GM23338 (cell line): Measurements from ENCODE around the gene LRWD1. TPM values are rescaled to one million over a fixed set of nuclear protein-coding genes. Genes with fewer than 3 reads are reported as not detected.

Experiments used
- ATAC-seq: fragments of 200-7000 bp; cut with Tn5 transposase; 3 replicates; pipeline ENCODE4 v1.9.1; 2020
- DNase-seq: peaks from one replicate; pipeline ENCODE4 v3.0.0-alpha.2; 2015; ENCODE audit warnings: low spot score
- H2AFZ ChIP-seq: fragments of 200-600 bp; sonication (generic); 2 replicates; pipeline ENCODE4 v1.8.0; 2016; ENCODE audit warnings: antibody characterized with exemption, mild to moderate bottlenecking, moderate library complexity
- H3F3A ChIP-seq: fragments of 200-600 bp; sonication (generic); replicated peaks from 2 replicates; pipeline ENCODE4 v1.8.0; 2017; ENCODE audit warnings: antibody characterized with exemption, mixed run types, low read depth
- H3K27ac ChIP-seq: fragments of 200-600 bp; sonication (generic); 2 replicates; pipeline ENCODE4 v1.6.1; 2016; ENCODE audit warnings: low read depth
- H3K27me3 ChIP-seq: fragments of 200-600 bp; sonication (generic); 2 replicates; pipeline ENCODE4 v1.8.0; 2016; ENCODE audit warnings: mild to moderate bottlenecking, mixed run types, moderate library complexity; ENCODE audit not compliant: insufficient read depth
- H3K36me3 ChIP-seq: fragments of 200-600 bp; sonication (generic); 2 replicates; pipeline ENCODE4 v1.8.0; 2016; ENCODE audit warnings: mild to moderate bottlenecking; ENCODE audit not compliant: insufficient read depth
- H3K4me1 ChIP-seq: fragments of 200-600 bp; sonication (generic); 2 replicates; pipeline ENCODE4 v1.8.0; 2016; ENCODE audit warnings: mild to moderate bottlenecking, moderate library complexity; ENCODE audit not compliant: insufficient read depth
- H3K4me2 ChIP-seq: fragments of 200-600 bp; sonication (generic); 2 replicates; pipeline ENCODE4 v1.7.1; 2017; ENCODE audit warnings: mixed run types
- H3K4me3 ChIP-seq: fragments of 200-600 bp; sonication (generic); 2 replicates; pipeline ENCODE4 v1.6.1; 2016; ENCODE audit warnings: mixed run types
- H3K79me2 ChIP-seq: fragments of 200-600 bp; sonication (generic); replicated peaks from 2 replicates; pipeline ENCODE4 v1.8.0; 2017; ENCODE audit warnings: mild to moderate bottlenecking; ENCODE audit not compliant: insufficient read depth
- H3K9me2 ChIP-seq: fragments of 200-600 bp; sonication (generic); 2 replicates; pipeline ENCODE4 v1.8.0; 2017; ENCODE audit not compliant: insufficient read depth
- H4K20me1 ChIP-seq: fragments of 200-600 bp; sonication (generic); replicated peaks from 2 replicates; pipeline ENCODE4 v1.8.0; 2017; ENCODE audit warnings: mild to moderate bottlenecking; ENCODE audit not compliant: insufficient read depth
- H3K27ac Mint-ChIP-seq: 2 replicates; pipeline ENCODE4 v1.8.0; 2020; ENCODE audit warnings: inconsistent platforms, mild to moderate bottlenecking, moderate library complexity, mixed read lengths
- H3K27me3 Mint-ChIP-seq: 3 replicates; pipeline ENCODE4 v1.8.0; 2022; ENCODE audit warnings: low read depth, mild to moderate bottlenecking, moderate library complexity, mixed read lengths, inconsistent platforms; ENCODE audit not compliant: insufficient read depth, poor library complexity
- H3K36me3 Mint-ChIP-seq: 3 replicates; pipeline ENCODE4 v1.8.0; 2021; ENCODE audit warnings: low read depth, mild to moderate bottlenecking, inconsistent platforms, moderate library complexity, mixed read lengths
- H3K4me1 Mint-ChIP-seq: 3 replicates; pipeline ENCODE4 v1.8.0; 2020; ENCODE audit warnings: mild to moderate bottlenecking, inconsistent platforms, mixed read lengths
- H3K4me3 Mint-ChIP-seq: 3 replicates; pipeline ENCODE4 v1.8.0; 2021; ENCODE audit warnings: moderate library complexity, mild to moderate bottlenecking, inconsistent platforms, mixed read lengths
- H3K9me3 Mint-ChIP-seq: 3 replicates; pipeline ENCODE4 v1.8.0; 2020; ENCODE audit warnings: moderate library complexity, mild to moderate bottlenecking, inconsistent platforms, mixed read lengths
- CREB1 ChIP-seq: fragments of 250-450 bp; sonication (Bioruptor Pico); IDR thresholded peaks from 2 replicates; pipeline ENCODE4 v1.5.0; 2020; ENCODE audit warnings: low read depth, mild to moderate bottlenecking, moderate library complexity
- CTCF ChIP-seq, 2 experiments: fragments of 200-600 bp in 1 of 2; sonication (generic) in 1 of 2; conservative IDR thresholded peaks; 2 replicates each; pipeline versions ENCODE4 v1.5.1 to v1.6.1; 2016 to 2017; ENCODE audit warnings: antibody characterized with exemption in 2 of 2, low read depth in 2 of 2, mild to moderate bottlenecking in 2 of 2, moderate library complexity in 1 of 2
- EZH2 ChIP-seq: fragments of 200-600 bp; sonication (generic); IDR thresholded peaks from one replicate; pipeline ENCODE4 v1.8.0; 2017; ENCODE audit warnings: antibody characterized with exemption, mild to moderate bottlenecking, low read depth; ENCODE audit not compliant: unreplicated experiment
- JUNB ChIP-seq: IDR thresholded peaks from one replicate; pipeline ENCODE4 v1.6.1; 2016; ENCODE audit warnings: antibody characterized with exemption; ENCODE audit not compliant: unreplicated experiment
- POLR2AphosphoS5 ChIP-seq: IDR thresholded peaks from 2 replicates; pipeline ENCODE4 v1.6.1; 2016; ENCODE audit warnings: antibody characterized with exemption, low read depth
- REST ChIP-seq: IDR thresholded peaks from one replicate; pipeline ENCODE4 v1.6.1; 2018; ENCODE audit warnings: antibody characterized with exemption; ENCODE audit not compliant: unreplicated experiment
- STAT1 ChIP-seq: IDR thresholded peaks from one replicate; pipeline ENCODE4 v1.6.1; 2016; ENCODE audit warnings: antibody characterized with exemption; ENCODE audit not compliant: unreplicated experiment
- ZNF114 ChIP-seq: fragments of 250-450 bp; sonication (Bioruptor Pico); IDR thresholded peaks from 2 replicates; pipeline ENCODE4 v1.5.0; 2020; ENCODE audit warnings: mild to moderate bottlenecking, moderate library complexity
- polyA plus RNA-seq: library from polyadenylated mRNA; unstranded; fragments of >200 nt; fragmentation: Nextera tagmentation; extraction: Ambion mirVana; gene quantifications from 2 replicates; pipeline ENCODE4 v1.2.1, GENCODE V29; 2016
- total RNA-seq: library from RNA; depleted of rRNA; stranded (reverse); fragments of >200 nt; shearing (Covaris generic); gene quantifications from 2 replicates; pipeline ENCODE4 v1.2.3, GENCODE V29; 2014
- TF ChIP-seq, protein P1 (sequence below): fragments of 250-450 bp; sonication (Bioruptor Pico); IDR thresholded peaks from 2 replicates; pipeline ENCODE4 v1.5.0; 2020; ENCODE audit warnings: mild to moderate bottlenecking, moderate library complexity
- TF ChIP-seq, protein P2 (sequence below): IDR thresholded peaks from 2 replicates; pipeline ENCODE4 v1.6.1; 2016; ENCODE audit warnings: antibody characterized with exemption

Gene LRWD1
- total and polyA plus RNA-seq, 2 experiments from 2014 or later: 24.0 to 55.2 TPM

DNA sequence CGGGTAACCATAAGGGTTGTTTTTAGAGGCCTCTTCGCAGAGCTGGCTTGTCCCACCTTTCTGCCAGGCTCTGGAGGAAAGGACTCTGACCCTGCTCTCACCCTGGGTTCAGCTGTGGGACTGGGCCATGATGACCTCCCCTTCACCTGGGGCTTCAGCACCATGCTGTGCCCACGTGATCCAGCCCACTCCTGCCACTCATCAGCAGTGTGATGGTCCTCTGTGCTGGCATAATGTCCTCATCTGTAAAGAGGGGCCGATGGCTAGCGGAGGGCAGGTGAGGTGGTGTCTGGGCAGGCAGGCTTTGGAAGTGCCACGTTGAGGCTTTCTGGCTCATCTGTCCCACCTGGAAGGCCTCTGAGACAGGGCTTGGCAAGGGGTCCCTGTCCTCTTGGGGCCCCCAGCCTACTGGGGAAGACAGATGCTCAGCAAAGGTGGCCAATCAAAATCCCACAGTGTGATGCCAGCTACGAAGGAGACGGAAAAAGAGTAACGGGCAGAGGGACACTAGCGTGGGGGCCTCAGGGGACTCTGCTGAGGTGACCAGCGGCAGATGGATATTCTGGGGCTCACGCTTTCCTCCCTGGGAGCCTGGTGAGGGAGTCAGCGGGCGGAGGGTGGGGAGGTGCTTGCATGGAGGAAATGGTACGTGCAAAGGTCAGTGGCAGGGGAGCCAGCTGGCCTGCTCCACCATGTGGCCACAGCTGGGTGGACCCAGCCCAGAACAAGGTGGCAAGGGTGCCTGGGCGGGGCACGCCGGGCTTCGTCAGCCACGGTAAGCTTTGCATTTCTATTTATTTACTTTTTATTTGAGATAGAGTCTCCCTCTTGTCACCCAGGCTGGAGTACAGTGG lies 5.4 kb downstream of the LRWD1 start:
- Histone ChIP-seq H3K4me3 (no peak overlapping the region), H3K27me3 (no peaks in the 10 kb centered on the region), H3K27ac (no peak overlapping the region), H3K79me2 (no peaks in the 10 kb centered on the region), H2AFZ (no peak overlapping the region), H4K20me1 (peaks cover 4% of the 10 kb centered on the region; the same call in 1 of the 2 replicates), H3K36me3 (no peaks in the 10 kb centered on the region), H3K9me2 (no peaks in the 10 kb centered on the region), H3K4me2 (no peak overlapping the region), H3K4me1 (0 out of 2 replicates have a peak, but pooled peaks cover 6% of the 10 kb centered on the region), H3F3A (peaks cover 6% of the 10 kb centered on the region; the same call in 1 of the 2 replicates)
- no peak for ATAC-seq
- DNase-seq: no peak
- H3K4me1 Mint-ChIP-seq: peaks cover 10% of the 10 kb centered on the region; the same call in 2 of the 3 replicates
- no peaks in the 10 kb centered on the region; the same call in 2 of the 3 replicates for H3K9me3 Mint-ChIP-seq
- TF ChIP-seq ZNF114 (CRISPR knock-in tag) (no peak), STAT1 (no peak), JUNB (no peak), REST (no peak), CTCF (conservative IDR thresholded peaks at IDR 0.05; ENCODE audit: low read depth in 2 of 2) (no peak), EZH2 (no peak), CREB1 (CRISPR knock-in tag) (no peak), POLR2AphosphoS5 (no peak)
- TF ChIP-seq, protein P1, sequence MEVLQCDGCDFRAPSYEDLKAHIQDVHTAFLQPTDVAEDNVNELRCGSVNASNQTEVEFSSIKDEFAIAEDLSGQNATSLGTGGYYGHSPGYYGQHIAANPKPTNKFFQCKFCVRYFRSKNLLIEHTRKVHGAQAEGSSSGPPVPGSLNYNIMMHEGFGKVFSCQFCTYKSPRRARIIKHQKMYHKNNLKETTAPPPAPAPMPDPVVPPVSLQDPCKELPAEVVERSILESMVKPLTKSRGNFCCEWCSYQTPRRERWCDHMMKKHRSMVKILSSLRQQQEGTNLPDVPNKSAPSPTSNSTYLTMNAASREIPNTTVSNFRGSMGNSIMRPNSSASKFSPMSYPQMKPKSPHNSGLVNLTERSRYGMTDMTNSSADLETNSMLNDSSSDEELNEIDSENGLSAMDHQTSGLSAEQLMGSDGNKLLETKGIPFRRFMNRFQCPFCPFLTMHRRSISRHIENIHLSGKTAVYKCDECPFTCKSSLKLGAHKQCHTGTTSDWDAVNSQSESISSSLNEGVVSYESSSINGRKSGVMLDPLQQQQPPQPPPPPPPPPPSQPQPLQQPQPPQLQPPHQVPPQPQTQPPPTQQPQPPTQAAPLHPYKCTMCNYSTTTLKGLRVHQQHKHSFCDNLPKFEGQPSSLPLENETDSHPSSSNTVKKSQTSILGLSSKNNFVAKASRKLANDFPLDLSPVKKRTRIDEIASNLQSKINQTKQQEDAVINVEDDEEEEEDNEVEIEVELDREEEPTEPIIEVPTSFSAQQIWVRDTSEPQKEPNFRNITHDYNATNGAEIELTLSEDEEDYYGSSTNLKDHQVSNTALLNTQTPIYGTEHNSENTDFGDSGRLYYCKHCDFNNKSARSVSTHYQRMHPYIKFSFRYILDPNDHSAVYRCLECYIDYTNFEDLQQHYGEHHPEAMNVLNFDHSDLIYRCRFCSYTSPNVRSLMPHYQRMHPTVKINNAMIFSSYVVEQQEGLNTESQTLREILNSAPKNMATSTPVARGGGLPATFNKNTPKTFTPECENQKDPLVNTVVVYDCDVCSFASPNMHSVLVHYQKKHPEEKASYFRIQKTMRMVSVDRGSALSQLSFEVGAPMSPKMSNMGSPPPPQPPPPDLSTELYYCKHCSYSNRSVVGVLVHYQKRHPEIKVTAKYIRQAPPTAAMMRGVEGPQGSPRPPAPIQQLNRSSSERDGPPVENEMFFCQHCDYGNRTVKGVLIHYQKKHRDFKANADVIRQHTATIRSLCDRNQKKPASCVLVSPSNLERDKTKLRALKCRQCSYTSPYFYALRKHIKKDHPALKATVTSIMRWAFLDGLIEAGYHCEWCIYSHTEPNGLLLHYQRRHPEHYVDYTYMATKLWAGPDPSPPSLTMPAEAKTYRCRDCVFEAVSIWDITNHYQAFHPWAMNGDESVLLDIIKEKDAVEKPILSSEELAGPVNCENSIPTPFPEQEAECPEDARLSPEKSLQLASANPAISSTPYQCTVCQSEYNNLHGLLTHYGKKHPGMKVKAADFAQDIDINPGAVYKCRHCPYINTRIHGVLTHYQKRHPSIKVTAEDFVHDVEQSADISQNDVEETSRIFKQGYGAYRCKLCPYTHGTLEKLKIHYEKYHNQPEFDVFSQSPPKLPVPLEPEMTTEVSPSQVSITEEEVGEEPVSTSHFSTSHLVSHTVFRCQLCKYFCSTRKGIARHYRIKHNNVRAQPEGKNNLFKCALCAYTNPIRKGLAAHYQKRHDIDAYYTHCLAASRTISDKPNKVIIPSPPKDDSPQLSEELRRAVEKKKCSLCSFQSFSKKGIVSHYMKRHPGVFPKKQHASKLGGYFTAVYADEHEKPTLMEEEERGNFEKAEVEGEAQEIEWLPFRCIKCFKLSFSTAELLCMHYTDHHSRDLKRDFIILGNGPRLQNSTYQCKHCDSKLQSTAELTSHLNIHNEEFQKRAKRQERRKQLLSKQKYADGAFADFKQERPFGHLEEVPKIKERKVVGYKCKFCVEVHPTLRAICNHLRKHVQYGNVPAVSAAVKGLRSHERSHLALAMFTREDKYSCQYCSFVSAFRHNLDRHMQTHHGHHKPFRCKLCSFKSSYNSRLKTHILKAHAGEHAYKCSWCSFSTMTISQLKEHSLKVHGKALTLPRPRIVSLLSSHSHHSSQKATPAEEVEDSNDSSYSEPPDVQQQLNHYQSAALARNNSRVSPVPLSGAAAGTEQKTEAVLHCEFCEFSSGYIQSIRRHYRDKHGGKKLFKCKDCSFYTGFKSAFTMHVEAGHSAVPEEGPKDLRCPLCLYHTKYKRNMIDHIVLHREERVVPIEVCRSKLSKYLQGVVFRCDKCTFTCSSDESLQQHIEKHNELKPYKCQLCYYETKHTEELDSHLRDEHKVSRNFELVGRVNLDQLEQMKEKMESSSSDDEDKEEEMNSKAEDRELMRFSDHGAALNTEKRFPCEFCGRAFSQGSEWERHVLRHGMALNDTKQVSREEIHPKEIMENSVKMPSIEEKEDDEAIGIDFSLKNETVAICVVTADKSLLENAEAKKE (CRISPR knock-in tag): no peak
- TF ChIP-seq, protein P2, sequence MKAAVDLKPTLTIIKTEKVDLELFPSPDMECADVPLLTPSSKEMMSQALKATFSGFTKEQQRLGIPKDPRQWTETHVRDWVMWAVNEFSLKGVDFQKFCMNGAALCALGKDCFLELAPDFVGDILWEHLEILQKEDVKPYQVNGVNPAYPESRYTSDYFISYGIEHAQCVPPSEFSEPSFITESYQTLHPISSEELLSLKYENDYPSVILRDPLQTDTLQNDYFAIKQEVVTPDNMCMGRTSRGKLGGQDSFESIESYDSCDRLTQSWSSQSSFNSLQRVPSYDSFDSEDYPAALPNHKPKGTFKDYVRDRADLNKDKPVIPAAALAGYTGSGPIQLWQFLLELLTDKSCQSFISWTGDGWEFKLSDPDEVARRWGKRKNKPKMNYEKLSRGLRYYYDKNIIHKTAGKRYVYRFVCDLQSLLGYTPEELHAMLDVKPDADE: no peak
- no peak overlapping the region for H3K4me3 Mint-ChIP-seq
- no peak overlapping the region for H3K27ac Mint-ChIP-seq
- H3K27me3 Mint-ChIP-seq: peaks cover 21% of the 10 kb centered on the region
- peaks cover 23% of the 10 kb centered on the region for H3K36me3 Mint-ChIP-seq
